ENCODE results near the gene CTDSP1.

DNA sequence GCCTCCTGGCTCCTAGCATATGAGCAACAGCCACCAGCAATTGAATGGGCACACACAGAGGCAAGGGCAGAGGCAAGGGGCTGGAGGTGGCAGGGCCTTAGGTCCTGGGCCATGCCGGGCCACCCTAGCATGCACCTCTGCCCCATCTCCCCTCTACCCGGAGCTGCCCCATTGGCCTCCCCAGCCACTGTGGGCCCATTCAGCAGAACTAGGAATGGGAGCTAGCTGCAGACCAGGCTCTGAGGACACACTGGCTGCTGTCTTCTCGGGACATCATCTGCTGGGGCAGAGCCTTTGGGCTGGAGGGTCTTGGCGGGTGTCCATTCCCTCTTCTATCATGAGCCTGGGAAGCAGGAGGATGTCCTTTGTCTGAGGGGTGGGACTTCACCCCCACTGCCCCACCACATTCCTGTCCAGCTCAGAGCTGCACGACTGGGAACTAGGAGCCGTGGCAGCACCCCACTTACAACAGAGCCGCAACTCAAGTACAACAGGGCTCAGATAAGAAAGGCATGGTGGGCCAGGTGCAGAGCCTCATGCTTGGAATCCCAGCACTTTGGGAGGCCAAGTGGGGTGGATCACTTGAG is 20.1 kb downstream of the CTDSP1 start:
- TF ChIP-seq, protein P1, sequence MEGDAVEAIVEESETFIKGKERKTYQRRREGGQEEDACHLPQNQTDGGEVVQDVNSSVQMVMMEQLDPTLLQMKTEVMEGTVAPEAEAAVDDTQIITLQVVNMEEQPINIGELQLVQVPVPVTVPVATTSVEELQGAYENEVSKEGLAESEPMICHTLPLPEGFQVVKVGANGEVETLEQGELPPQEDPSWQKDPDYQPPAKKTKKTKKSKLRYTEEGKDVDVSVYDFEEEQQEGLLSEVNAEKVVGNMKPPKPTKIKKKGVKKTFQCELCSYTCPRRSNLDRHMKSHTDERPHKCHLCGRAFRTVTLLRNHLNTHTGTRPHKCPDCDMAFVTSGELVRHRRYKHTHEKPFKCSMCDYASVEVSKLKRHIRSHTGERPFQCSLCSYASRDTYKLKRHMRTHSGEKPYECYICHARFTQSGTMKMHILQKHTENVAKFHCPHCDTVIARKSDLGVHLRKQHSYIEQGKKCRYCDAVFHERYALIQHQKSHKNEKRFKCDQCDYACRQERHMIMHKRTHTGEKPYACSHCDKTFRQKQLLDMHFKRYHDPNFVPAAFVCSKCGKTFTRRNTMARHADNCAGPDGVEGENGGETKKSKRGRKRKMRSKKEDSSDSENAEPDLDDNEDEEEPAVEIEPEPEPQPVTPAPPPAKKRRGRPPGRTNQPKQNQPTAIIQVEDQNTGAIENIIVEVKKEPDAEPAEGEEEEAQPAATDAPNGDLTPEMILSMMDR (IDR thresholded peaks at IDR 0.05) = no peak
- TF ChIP-seq POLR2AphosphoS5 (IDR thresholded peaks at IDR 0.05) (no peak), EP300 (IDR thresholded peaks at IDR 0.05) (no peak), POLR2A (IDR thresholded peaks at IDR 0.05) (no peak)
